GM12891 (cell line): ENCODE measurements around the gene DYNC1LI2.

Source experiments
- PAX5 ChIP-seq: IDR thresholded peaks from 2 replicates; pipeline ENCODE4 v1.6.1; 2011; ENCODE audit warnings: low read length, moderate library complexity, mild to moderate bottlenecking; ENCODE audit not compliant: insufficient read depth, severe bottlenecking
- POLR2A ChIP-seq: IDR thresholded peaks from 2 replicates; pipeline ENCODE4 v1.6.1; 2011; ENCODE audit warnings: low read depth, low read length, control low read depth
- POLR2AphosphoS5 ChIP-seq: IDR thresholded peaks from 2 replicates; pipeline ENCODE4 v1.6.1; 2011; ENCODE audit warnings: low read depth, low read length, control low read depth
- SPI1 ChIP-seq: IDR thresholded peaks from 2 replicates; pipeline ENCODE4 v1.6.1; 2011; ENCODE audit warnings: low read depth, low read length, control low read depth
- TAF1 ChIP-seq: IDR thresholded peaks from 2 replicates; pipeline ENCODE4 v1.6.1; 2011; ENCODE audit warnings: low read depth, low read length, control low read depth

DNA sequence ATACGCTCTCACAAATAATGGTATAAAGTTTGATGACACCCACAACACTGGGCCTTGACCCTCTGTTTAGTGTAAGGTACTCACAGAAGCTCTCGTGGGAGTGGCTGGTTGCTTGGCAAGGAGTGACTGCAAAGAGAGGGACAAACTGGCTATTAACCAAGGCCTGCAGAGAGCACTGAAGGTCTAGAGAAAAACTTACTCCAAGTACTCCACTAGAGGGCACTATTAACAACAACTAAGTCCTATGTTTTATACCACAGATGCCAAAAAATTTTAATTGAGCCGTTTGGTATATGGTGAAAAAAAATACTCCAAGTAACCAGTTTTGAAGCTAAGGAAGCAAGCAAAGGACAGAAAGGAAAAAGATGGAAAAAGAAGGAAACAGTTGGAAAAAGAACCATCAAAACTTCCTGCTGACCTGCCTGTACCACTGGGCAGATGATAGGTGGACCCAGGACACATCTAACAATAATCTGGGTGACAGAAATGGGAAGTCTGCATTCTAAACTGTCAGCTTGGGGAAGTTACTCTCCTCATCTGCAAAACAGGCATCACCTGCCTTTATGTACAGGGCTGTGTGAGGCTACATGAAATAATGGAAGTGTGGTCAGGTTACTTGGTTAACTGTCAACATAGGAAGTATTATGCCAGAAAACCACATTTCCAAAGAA lies 23.2 kb downstream of the DYNC1LI2 start:
- TF ChIP-seq POLR2A (0 out of 2 replicates have a peak, but pooled peaks have one; percentile 32), PAX5 (no peak), POLR2AphosphoS5 (no peak), SPI1 (no peak), TAF1 (no peak)
